Measurements from ENCODE around the gene UBAC1.

Gene UBAC1

GRCh38 chr9:135928074-135928730 is 33.0 kb downstream of the UBAC1 start:
- TF ChIP-seq ARNTL (CRISPR knock-in tag; IDR thresholded peaks at IDR 0.05; ENCODE audit: borderline replicate concordance, low read depth): no peak
- no peak for TF ChIP-seq TSHZ2 (CRISPR knock-in tag; IDR thresholded peaks at IDR 0.05)
- TF ChIP-seq SNAI2 (CRISPR knock-in tag; IDR thresholded peaks at IDR 0.05): no peak
- TF ChIP-seq ZNF8 (CRISPR knock-in tag; IDR thresholded peaks at IDR 0.05): no peak
- TF ChIP-seq TCF4 (CRISPR knock-in tag; IDR thresholded peaks at IDR 0.05; ENCODE audit: borderline replicate concordance): no peak
- no peak for TF ChIP-seq ZC3H10 (CRISPR knock-in tag; IDR thresholded peaks at IDR 0.05)
- no peak for TF ChIP-seq POU6F1 (CRISPR knock-in tag; IDR thresholded peaks at IDR 0.05; ENCODE audit: borderline replicate concordance, low read depth)
- TF ChIP-seq PPARA (CRISPR knock-in tag; IDR thresholded peaks at IDR 0.05; ENCODE audit: borderline replicate concordance): no peak
- no peak for TF ChIP-seq ISL1 (CRISPR knock-in tag; IDR thresholded peaks at IDR 0.05)
- TF ChIP-seq GLIS3 (CRISPR knock-in tag; IDR thresholded peaks at IDR 0.05): no peak
- no peak for TF ChIP-seq TOX (CRISPR knock-in tag; IDR thresholded peaks at IDR 0.05; ENCODE audit: borderline replicate concordance)
- TF ChIP-seq CREB5 (CRISPR knock-in tag; IDR thresholded peaks at IDR 0.05; ENCODE audit: low read depth): no peak
- TF ChIP-seq ZNF565 (CRISPR knock-in tag; conservative IDR thresholded peaks at IDR 0.05; ENCODE audit: low read depth): no peak
- no peak for TF ChIP-seq ZFP3 (CRISPR knock-in tag; IDR thresholded peaks at IDR 0.05)
- no peak for TF ChIP-seq CSDC2 (CRISPR knock-in tag; IDR thresholded peaks at IDR 0.05)
- TF ChIP-seq CSRNP3 (CRISPR knock-in tag; IDR thresholded peaks at IDR 0.05): no peak
- no peak for ATAC-seq

GRCh38 chr9:135927195-135928013 is 33.8 kb downstream of the UBAC1 start:
- ATAC-seq: no peak; the same call in 2 of the 3 replicates
- TF ChIP-seq TCF4 (CRISPR knock-in tag; IDR thresholded peaks at IDR 0.05; ENCODE audit: borderline replicate concordance) (no peak), BACH2 (CRISPR knock-in tag; IDR thresholded peaks at IDR 0.05; ENCODE audit: borderline replicate concordance) (no peak), CSDC2 (CRISPR knock-in tag; IDR thresholded peaks at IDR 0.05) (no peak)

- peak; percentile 43 for ATAC-seq
- TF ChIP-seq TOX (CRISPR knock-in tag; IDR thresholded peaks at IDR 0.05; ENCODE audit: borderline replicate concordance) (no peak), OSR1 (CRISPR knock-in tag; IDR thresholded peaks at IDR 0.05) (no peak), ZFP30 (CRISPR knock-in tag; IDR thresholded peaks at IDR 0.05) (no peak), ZC3H10 (CRISPR knock-in tag; IDR thresholded peaks at IDR 0.05) (no peak), CSRNP3 (CRISPR knock-in tag; IDR thresholded peaks at IDR 0.05) (no peak), TCF4 (CRISPR knock-in tag; IDR thresholded peaks at IDR 0.05; ENCODE audit: borderline replicate concordance) (no peak), ZNF70 (CRISPR knock-in tag; IDR thresholded peaks at IDR 0.05) (no peak), ZFP3 (CRISPR knock-in tag; IDR thresholded peaks at IDR 0.05) (no peak), RARB (CRISPR knock-in tag; IDR thresholded peaks at IDR 0.05) (no peak), GLIS3 (CRISPR knock-in tag; IDR thresholded peaks at IDR 0.05) (no peak)
These were observed 34.6 kb downstream of the UBAC1 start for GRCh38 chr9:135926402-135927194.

Data from SK-N-SH treated with all-trans-retinoic acid at 6 μM for 48 hours (cell line).